Heart left ventricle (tissue), 16 donors: ENCODE data around the gene LCLAT1. TPM values are rescaled to one million over a fixed set of nuclear protein-coding genes. Genes with fewer than 3 reads are reported as not detected.
"Not testable (repeated sequence)": the region's sequence is repeated elsewhere in the genome, so short reads cannot be mapped to it uniquely, and the experiment has no call there.

Experiments
- ATAC-seq, 4 donors: fragments of 200-7000 bp; cut with Tn5 transposase; one replicate each; pipeline ENCODE4 v1.9.1; 2020 to 2022; ENCODE audit warnings: moderate library complexity in 4 of 4, mild to moderate bottlenecking in 3 of 4, moderate number of reproducible peaks in 1 of 4
- DNase-seq, 5 donors: peaks; one replicate each; pipeline ENCODE4 v3.0.0-alpha.2; 2020
- H3K27ac ChIP-seq, 12 donors: fragments of 200-600 bp; sonication (generic) in 4 of 12; one replicate each; pipeline versions ENCODE4 v1.5.0 to v1.8.0; 2016 to 2022; ENCODE audit warnings: mild to moderate bottlenecking in 2 of 12
- H3K27me3 ChIP-seq, 9 donors: fragments of 200-600 bp; sonication (generic) in 2 of 9; one replicate each; pipeline versions ENCODE4 v1.5.1 to v1.8.0; 2016 to 2022; ENCODE audit warnings: mild to moderate bottlenecking in 3 of 9
- H3K36me3 ChIP-seq, 9 donors: fragments of 200-600 bp; sonication (generic) in 2 of 9; one replicate each; pipeline versions ENCODE4 v1.5.0 to v1.8.0; 2018 to 2022; ENCODE audit warnings: mild to moderate bottlenecking in 2 of 9
- H3K4me1 ChIP-seq, 12 donors: fragments of 200-600 bp; sonication (generic) in 4 of 12; one replicate each; pipeline versions ENCODE4 v1.5.0 to v1.8.0; 2016 to 2022; ENCODE audit warnings: mild to moderate bottlenecking in 3 of 12
- H3K4me3 ChIP-seq, 12 donors: fragments of 200-600 bp; sonication (generic) in 4 of 12; one replicate each; pipeline versions ENCODE4 v1.5.0 to v1.8.0; 2017 to 2022; ENCODE audit warnings: mild to moderate bottlenecking in 9 of 12, moderate library complexity in 4 of 12
- H3K9me3 ChIP-seq, 12 donors: fragments of 200-600 bp; sonication (generic) in 4 of 12; one replicate each; pipeline versions ENCODE4 v1.5.0 to v1.8.0; 2016 to 2022; ENCODE audit warnings: mild to moderate bottlenecking in 1 of 12
- POLR2A ChIP-seq, 2 donors: fragments of 450-650 bp; IDR thresholded peaks; one replicate each; pipeline ENCODE4 v1.6.1; 2017; ENCODE audit warnings: antibody characterized with exemption in 2 of 2, mild to moderate bottlenecking in 2 of 2, moderate library complexity in 2 of 2
- WGBS, 4 donors: extraction: QIAGEN DNeasy Blood & Tissue Kit in 2 of 4; methylation state at CpG; one replicate each; pipeline versions ENCODE4 v1.1.5 to v1.1.7; 2013 to 2018; 5-methylcytosine and 5-hydroxymethylcytosine counted together
- intact Hi-C, 10 donors: fragments of 100-400 bp; cut with DNase I; formaldehyde crosslinking; loops; one replicate each; pipeline versions ENCODE4 v1.11.1 to v1.14.2; 2022
- polyA plus RNA-seq, 2 donors: library from polyadenylated mRNA; stranded (reverse); fragments of 200-250 nt; gene quantifications; one replicate each; pipeline ENCODE4 v1.2.3, GENCODE V29; 2013
- total RNA-seq, 9 donors: library from RNA; depleted of rRNA in 2 of 9; stranded (reverse); fragments of >200 nt in 2 of 9; fragmentation: NEBNext Ultra II Directional in 3 of 9; extraction: Animal tissue kit (Norgen Biotek cat#: 25700) in 3 of 9; gene quantifications; one replicate each; pipeline versions ENCODE4 v1.1.0 to v1.2.4, GENCODE V29; 2016 to 2023
- TF ChIP-seq, protein P1 (sequence below), 12 donors: fragments of 200-600 bp; sonication (generic) in 4 of 12; IDR thresholded peaks; one replicate each; pipeline versions ENCODE4 v1.5.0 to v1.8.0; 2018 to 2022; ENCODE audit warnings: antibody characterized with exemption in 12 of 12, mild to moderate bottlenecking in 5 of 12
- donor health status: ischemic (EF 13 %, LVEDD 7.1; RV severe dilation, severe dysfunction).
- donor health status: healthy with polysubstance abuse.
- donor health status: DM: no; HTN: yes; CAD: no.
- donor health status: DM: no; HTN: no; CAD: no.
- donor health status: ischemic (EF 25% LVEDD 6.9; RV normal size, moderate dysfunction).
- donor health status: ischemic (EF 25% LVEDD 5.7; RV mildly dilated, moderate dysfunction).
- donor health status: healthy.
- donor health status: DM: yes; HTN: yes; CAD: no.
- donor health status: ischemic (EF 35%, LVEDD 5.7; RV mildly dilated, moderate dysfunction).
- donor health status: nonischemic (EF 11% LVEDD 7.7; RV severe dilation, severe dysfunction).
- donor health status: DM: yes; HTN: yes; CAD: no.
- donor health status: PGD.
- donor health status: ischemic (EF 29% LVEDD 5.4; RV normal size, mild dysfunction).
- donor health status: nonischemic (EF 23%, LVEDD 6.1; RV moderate dilation, normal function).

The LCLAT1 gene
- total and polyA plus RNA-seq, 11 donors, result 9.8 to 70.2 (median 43.8) TPM

DNA sequence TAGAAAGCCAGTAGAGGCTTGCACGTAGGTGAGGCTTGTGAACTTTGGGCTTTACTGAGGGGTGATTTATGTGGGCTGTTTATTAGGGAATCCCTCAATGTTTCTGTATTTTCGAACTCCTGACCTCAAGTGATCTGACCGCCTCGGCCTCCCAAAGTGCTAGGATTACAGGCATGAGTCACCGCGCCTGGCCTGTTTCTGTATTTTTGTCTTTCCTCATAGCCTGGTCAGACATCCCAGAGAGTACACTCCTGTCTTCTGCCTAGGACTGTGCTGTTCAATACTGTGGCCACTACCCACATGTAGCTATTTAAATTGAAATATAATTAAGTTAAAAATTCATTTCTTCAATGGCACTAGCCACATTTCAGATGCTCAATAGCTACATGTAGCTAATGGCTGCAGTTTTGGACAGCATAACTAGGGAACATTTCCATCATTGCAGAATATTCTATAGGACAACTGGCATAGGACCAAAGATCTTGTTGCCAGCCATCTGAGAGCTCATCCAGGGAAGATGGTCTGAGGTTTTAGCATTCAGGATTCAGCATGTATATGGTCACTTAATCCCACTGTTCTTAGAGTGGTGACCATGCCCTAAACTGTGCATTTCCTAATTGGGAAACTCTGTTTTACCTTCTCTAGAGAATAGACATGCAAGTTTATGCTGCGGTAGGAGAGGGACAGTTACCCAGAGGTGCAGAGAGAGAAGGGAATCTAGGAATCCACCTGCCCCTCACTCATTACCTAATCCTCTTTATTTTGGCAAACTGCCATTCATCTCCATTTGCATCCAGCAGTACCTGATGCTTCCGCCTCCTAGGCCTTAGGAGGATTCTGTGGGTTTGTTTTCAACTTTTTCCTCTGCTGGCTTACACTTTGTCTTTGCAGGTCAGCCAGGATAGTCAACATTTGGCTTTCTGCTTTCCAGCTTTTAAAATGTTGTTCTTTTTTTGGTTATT, 64.4 kb downstream of the LCLAT1 start:
- Histone ChIP-seq H3K36me3 (no peaks in the 10 kb centered on the region), H3K4me3 (no peak overlapping the region), H3K27me3 (no peaks in the 10 kb centered on the region), H3K27ac (peak overlapping the region in 11 of 12 donors; percentile 45 to 80 (median 60)), H3K9me3 (peaks cover 0 to 18% (median 4%) of the 10 kb centered on the region in 12 donors), H3K4me1 (peaks cover 3 to 62% (median 38%) of the 10 kb centered on the region in 12 donors)
- TF ChIP-seq, protein P1, sequence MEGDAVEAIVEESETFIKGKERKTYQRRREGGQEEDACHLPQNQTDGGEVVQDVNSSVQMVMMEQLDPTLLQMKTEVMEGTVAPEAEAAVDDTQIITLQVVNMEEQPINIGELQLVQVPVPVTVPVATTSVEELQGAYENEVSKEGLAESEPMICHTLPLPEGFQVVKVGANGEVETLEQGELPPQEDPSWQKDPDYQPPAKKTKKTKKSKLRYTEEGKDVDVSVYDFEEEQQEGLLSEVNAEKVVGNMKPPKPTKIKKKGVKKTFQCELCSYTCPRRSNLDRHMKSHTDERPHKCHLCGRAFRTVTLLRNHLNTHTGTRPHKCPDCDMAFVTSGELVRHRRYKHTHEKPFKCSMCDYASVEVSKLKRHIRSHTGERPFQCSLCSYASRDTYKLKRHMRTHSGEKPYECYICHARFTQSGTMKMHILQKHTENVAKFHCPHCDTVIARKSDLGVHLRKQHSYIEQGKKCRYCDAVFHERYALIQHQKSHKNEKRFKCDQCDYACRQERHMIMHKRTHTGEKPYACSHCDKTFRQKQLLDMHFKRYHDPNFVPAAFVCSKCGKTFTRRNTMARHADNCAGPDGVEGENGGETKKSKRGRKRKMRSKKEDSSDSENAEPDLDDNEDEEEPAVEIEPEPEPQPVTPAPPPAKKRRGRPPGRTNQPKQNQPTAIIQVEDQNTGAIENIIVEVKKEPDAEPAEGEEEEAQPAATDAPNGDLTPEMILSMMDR (IDR thresholded peaks at IDR 0.05), result no peak
- no peak for TF ChIP-seq POLR2A (IDR thresholded peaks at IDR 0.05)
- peak; percentile 45 to 63 (median 55) for DNase-seq
- intact Hi-C loops, result loop anchor here in 2 of 10 donors (2.0 to 5.0 kb wide), 3 partner anchors 99 to 176 kb away; no protein-coding TSS in a partner anchor
- WGBS, 4 donors, result 53 to 64% (median 56%) methylated on average over 8 of the region's 8 CpGs
- ATAC-seq, result peak; percentile 73 to 87 (median 82)

DNA sequence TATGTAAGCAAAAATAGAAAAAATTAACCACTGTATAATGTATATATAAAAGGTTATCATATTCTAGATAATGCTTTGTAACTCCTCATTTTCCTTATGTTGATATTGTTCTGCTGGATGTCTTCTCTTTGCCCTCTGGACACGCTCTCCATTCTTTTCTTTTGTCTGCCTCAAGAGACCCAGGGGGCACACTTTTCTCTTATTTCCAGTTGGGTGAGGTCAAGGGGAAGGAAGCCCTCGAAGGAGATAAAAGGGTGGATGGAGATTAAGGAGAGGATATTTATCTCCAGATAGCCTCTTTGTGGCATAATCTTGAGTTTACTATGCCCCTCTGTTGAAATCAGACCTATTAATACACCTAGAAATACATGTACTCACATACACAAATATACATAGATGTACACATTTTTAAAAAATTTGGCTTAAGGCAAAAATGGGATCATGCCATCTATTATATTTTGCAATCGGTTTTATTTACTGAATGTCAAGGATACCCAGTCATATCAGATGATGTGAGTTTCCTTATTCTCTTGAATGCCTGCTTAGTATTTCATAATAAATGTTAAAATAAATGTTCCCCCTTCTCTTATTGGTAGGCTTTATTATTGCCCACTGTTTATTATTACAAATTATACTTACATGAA, 65.3 kb downstream of the LCLAT1 start:
- H3K4me1 ChIP-seq, result peaks cover 3 to 58% (median 33%) of the 10 kb centered on the region in 12 donors
- intact Hi-C loops, result loop anchor here in 2 of 10 donors (5.0 kb wide), 2 partner anchors 100 to 175 kb away; no protein-coding TSS in a partner anchor

DNA sequence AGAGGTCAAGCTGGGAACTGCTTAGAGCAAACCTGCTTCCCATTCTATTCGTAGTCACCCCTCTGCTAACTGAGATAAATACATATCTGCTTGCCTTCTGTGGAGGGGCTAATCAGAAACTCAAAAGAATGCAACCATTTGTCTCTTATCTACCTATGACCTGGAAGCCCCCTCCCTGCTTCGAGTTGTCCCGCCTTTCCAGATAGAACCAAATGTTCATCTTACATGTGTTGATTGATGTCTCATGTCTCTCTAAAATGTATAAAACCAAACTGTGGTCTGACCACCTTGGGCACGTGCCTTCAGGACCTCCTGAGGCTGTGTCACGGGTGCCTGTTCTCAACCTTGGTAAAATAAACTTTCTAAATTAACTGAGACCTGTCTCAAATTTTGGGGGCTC, 66.6 kb downstream of the LCLAT1 start:
- 42 to 64% (median 55%) methylated on average over 5 of the region's 5 CpGs for WGBS, 4 donors
- not testable (repeated sequence) for DNase-seq, H3K27me3 ChIP-seq, H3K4me3 ChIP-seq, ATAC-seq, H3K36me3 ChIP-seq
- intact Hi-C loops, result loop anchor here in 2 of 10 donors (5.0 kb wide), 2 partner anchors 101 to 174 kb away; no protein-coding TSS in a partner anchor
- H3K27ac ChIP-seq, result peak overlapping the region in 11 of 12 donors; percentile 36 to 85 (median 73)
- peaks cover 3 to 58% (median 33%) of the 10 kb centered on the region in 12 donors for H3K4me1 ChIP-seq
- peaks cover 0 to 10% (median 0%) of the 10 kb centered on the region in 12 donors for H3K9me3 ChIP-seq

More for the DNA sequence above, 65.3 kb downstream of the LCLAT1 start:
- 71 to 75% (median 74%) methylated on average over 3 of the region's 3 CpGs for WGBS, 4 donors
- TF ChIP-seq POLR2A (IDR thresholded peaks at IDR 0.05), result no peak
- TF ChIP-seq, protein P1 (IDR thresholded peaks at IDR 0.05), result no peak
- peak overlapping the region in 7 of 12 donors; percentile 20 to 80 (median 65) for H3K27ac ChIP-seq
- DNase-seq, result no peak
- no peak for ATAC-seq
- no peaks in the 10 kb centered on the region for H3K27me3 ChIP-seq
- peaks cover 0 to 23% (median 4%) of the 10 kb centered on the region in 12 donors for H3K9me3 ChIP-seq
- H3K4me3 ChIP-seq, result no peak overlapping the region
- no peaks in the 10 kb centered on the region for H3K36me3 ChIP-seq

DNA sequence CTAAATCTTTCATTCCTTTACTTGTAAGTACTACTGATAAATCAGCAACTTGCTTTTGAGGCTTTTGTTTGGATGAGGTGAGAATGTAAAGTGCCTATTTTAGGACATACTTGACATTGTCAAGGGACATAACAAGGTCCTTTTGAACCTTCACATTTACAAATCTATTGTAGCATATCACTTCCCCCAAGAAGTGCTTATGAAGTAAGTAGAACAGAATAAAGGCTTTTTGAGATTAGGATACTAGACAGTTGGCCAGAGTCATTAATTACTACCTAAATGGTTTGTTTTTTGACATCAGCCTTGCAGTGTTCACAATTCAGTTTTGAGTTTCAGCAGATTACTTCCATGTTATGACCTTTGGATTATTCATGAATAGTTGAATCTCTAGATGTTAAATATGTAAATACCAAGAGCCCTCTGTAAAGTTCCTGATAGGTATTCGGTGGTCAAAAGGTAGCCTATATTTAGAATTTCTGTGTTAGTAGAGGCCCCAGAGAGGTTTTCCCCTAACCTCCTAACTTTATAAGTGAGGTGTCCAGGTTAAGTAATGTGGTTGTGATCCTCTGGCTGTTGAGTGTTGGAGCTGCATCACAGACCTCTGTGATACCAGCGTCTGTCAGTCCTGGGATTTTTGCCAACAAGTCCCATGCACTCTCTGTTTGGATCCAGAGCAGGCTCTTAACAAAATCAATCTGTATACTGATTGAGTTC, 67.2 kb downstream of the LCLAT1 start:
- ATAC-seq (peak; percentile 80 to 92 (median 90)), DNase-seq (peak in 4 of 5 donors; percentile 67 to 73 (median 69))
- 31 to 38% (median 35%) methylated on average over 2 of the region's 2 CpGs for WGBS, 4 donors
- Histone ChIP-seq H3K4me1 (peaks cover 3 to 58% (median 33%) of the 10 kb centered on the region in 12 donors), H3K36me3 (peaks cover 0 to 3% (median 0%) of the 10 kb centered on the region in 9 donors), H3K27ac (peak overlapping the region; percentile 12 to 85 (median 72)), H3K9me3 (peaks cover 0 to 11% (median 0%) of the 10 kb centered on the region in 12 donors), H3K4me3 (no peak overlapping the region), H3K27me3 (no peaks in the 10 kb centered on the region)
- TF ChIP-seq POLR2A (IDR thresholded peaks at IDR 0.05), result no peak
- intact Hi-C loops, result loop anchor here in 2 of 10 donors (5.0 kb wide), 2 partner anchors 102 to 173 kb away; no protein-coding TSS in a partner anchor
